ENCODE results near the gene CEP55. TPM values are rescaled to one million over a fixed set of nuclear protein-coding genes. Genes with fewer than 3 reads are reported as not detected.

Gene CEP55
- total and polyA plus RNA-seq, 9 of the 15 experiments (the other 6 are each of a cell fraction or from before 2014, with no cell fraction given) = 4.4 to 32.5 (median 18.1) TPM

DNA sequence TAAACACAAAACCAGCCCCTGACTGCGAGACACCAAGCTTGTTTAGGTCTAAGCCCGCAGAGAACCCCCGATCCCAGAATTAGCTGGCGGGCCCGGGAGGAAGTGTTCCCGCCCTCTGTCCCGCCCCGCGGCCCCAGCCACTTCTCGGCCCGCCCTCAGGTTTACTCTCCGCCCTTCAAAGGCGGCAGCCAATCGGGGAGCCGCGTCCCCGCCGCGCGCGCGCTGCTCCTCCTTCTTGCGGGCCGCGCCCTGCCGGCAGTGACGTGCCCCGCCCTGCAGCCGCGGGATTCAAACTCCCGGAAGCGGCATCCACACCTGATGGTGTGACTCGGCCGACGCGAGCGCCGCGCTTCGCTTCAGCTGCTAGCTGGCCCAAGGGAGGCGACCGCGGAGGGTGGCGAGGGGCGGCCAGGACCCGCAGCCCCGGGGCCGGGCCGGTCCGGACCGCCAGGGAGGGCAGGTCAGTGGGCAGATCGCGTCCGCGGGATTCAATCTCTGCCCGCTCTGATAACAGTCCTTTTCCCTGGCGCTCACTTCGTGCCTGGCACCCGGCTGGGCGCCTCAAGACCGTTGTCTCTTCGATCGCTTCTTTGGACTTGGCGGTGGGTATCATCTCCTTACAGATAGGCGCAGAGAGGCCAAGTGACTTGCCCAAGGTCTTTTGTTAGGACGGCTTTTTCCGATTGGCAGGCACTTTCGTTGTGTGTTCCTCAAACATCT is at the start of gene CEP55 (continued):
- TF ChIP-seq, protein P1, sequence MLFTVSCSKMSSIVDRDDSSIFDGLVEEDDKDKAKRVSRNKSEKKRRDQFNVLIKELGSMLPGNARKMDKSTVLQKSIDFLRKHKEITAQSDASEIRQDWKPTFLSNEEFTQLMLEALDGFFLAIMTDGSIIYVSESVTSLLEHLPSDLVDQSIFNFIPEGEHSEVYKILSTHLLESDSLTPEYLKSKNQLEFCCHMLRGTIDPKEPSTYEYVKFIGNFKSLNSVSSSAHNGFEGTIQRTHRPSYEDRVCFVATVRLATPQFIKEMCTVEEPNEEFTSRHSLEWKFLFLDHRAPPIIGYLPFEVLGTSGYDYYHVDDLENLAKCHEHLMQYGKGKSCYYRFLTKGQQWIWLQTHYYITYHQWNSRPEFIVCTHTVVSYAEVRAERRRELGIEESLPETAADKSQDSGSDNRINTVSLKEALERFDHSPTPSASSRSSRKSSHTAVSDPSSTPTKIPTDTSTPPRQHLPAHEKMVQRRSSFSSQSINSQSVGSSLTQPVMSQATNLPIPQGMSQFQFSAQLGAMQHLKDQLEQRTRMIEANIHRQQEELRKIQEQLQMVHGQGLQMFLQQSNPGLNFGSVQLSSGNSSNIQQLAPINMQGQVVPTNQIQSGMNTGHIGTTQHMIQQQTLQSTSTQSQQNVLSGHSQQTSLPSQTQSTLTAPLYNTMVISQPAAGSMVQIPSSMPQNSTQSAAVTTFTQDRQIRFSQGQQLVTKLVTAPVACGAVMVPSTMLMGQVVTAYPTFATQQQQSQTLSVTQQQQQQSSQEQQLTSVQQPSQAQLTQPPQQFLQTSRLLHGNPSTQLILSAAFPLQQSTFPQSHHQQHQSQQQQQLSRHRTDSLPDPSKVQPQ (CRISPR knock-in tag; IDR thresholded peaks at IDR 0.05; ENCODE audit: borderline replicate concordance) = no peak
- TF ChIP-seq CREM (IDR thresholded peaks at IDR 0.05; ENCODE audit: low read depth) = peak; percentile 90
- no peak for TF ChIP-seq DMBX1 (CRISPR knock-in tag; IDR thresholded peaks at IDR 0.05; ENCODE audit: borderline replicate concordance)
- 0 out of 4 replicates have a peak, but pooled peaks of 1 of the 2 experiments have one; percentile 22 for TF ChIP-seq NONO (IDR thresholded peaks at IDR 0.05; ENCODE audit: low read depth in 2 of 2, low read length in 1 of 2)
- TF ChIP-seq, protein P2, sequence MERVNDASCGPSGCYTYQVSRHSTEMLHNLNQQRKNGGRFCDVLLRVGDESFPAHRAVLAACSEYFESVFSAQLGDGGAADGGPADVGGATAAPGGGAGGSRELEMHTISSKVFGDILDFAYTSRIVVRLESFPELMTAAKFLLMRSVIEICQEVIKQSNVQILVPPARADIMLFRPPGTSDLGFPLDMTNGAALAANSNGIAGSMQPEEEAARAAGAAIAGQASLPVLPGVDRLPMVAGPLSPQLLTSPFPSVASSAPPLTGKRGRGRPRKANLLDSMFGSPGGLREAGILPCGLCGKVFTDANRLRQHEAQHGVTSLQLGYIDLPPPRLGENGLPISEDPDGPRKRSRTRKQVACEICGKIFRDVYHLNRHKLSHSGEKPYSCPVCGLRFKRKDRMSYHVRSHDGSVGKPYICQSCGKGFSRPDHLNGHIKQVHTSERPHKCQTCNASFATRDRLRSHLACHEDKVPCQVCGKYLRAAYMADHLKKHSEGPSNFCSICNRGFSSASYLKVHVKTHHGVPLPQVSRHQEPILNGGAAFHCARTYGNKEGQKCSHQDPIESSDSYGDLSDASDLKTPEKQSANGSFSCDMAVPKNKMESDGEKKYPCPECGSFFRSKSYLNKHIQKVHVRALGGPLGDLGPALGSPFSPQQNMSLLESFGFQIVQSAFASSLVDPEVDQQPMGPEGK (CRISPR knock-in tag; IDR thresholded peaks at IDR 0.05; ENCODE audit: borderline replicate concordance) = no peak
- TF ChIP-seq GABPB1 (CRISPR knock-in tag; IDR thresholded peaks at IDR 0.05) = peak; percentile 73
- TF ChIP-seq ZBTB1 (CRISPR knock-in tag; IDR thresholded peaks at IDR 0.05; ENCODE audit: borderline replicate concordance, low read depth) = no peak
- TF ChIP-seq, protein P3, sequence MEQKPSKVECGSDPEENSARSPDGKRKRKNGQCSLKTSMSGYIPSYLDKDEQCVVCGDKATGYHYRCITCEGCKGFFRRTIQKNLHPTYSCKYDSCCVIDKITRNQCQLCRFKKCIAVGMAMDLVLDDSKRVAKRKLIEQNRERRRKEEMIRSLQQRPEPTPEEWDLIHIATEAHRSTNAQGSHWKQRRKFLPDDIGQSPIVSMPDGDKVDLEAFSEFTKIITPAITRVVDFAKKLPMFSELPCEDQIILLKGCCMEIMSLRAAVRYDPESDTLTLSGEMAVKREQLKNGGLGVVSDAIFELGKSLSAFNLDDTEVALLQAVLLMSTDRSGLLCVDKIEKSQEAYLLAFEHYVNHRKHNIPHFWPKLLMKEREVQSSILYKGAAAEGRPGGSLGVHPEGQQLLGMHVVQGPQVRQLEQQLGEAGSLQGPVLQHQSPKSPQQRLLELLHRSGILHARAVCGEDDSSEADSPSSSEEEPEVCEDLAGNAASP (IDR thresholded peaks at IDR 0.05) = no peak
- no peak for TF ChIP-seq NFIX (CRISPR knock-in tag; IDR thresholded peaks at IDR 0.05; ENCODE audit: low read depth)
- TF ChIP-seq TEAD4 (IDR thresholded peaks at IDR 0.05; ENCODE audit: low read length) = no peak
- no peak for TF ChIP-seq TEAD4 (CRISPR knock-in tag; IDR thresholded peaks at IDR 0.05; ENCODE audit: borderline replicate concordance)
- peak; percentile 51; the same call in 1 of the 2 replicates for TF ChIP-seq EP400 (IDR thresholded peaks at IDR 0.05)
- no peak for TF ChIP-seq PHF21A (IDR thresholded peaks at IDR 0.05; ENCODE audit: borderline replicate concordance, low read depth)
- TF ChIP-seq, protein P4, sequence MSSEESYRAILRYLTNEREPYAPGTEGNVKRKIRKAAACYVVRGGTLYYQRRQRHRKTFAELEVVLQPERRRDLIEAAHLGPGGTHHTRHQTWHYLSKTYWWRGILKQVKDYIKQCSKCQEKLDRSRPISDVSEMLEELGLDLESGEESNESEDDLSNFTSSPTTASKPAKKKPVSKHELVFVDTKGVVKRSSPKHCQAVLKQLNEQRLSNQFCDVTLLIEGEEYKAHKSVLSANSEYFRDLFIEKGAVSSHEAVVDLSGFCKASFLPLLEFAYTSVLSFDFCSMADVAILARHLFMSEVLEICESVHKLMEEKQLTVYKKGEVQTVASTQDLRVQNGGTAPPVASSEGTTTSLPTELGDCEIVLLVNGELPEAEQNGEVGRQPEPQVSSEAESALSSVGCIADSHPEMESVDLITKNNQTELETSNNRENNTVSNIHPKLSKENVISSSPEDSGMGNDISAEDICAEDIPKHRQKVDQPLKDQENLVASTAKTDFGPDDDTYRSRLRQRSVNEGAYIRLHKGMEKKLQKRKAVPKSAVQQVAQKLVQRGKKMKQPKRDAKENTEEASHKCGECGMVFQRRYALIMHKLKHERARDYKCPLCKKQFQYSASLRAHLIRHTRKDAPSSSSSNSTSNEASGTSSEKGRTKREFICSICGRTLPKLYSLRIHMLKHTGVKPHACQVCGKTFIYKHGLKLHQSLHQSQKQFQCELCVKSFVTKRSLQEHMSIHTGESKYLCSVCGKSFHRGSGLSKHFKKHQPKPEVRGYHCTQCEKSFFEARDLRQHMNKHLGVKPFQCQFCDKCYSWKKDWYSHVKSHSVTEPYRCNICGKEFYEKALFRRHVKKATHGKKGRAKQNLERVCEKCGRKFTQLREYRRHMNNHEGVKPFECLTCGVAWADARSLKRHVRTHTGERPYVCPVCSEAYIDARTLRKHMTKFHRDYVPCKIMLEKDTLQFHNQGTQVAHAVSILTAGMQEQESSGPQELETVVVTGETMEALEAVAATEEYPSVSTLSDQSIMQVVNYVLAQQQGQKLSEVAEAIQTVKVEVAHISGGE (CRISPR knock-in tag; IDR thresholded peaks at IDR 0.05) = no peak
- TF ChIP-seq, protein P5, sequence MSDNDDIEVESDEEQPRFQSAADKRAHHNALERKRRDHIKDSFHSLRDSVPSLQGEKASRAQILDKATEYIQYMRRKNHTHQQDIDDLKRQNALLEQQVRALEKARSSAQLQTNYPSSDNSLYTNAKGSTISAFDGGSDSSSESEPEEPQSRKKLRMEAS (CRISPR knock-in tag; IDR thresholded peaks at IDR 0.05) = 0 out of 2 replicates have a peak, but pooled peaks have one; percentile 18
- TF ChIP-seq MBD2 (IDR thresholded peaks at IDR 0.05; ENCODE audit: borderline replicate concordance, low read depth) = no peak

All from K562 (cell line).